GM20431 (cell line): ENCODE measurements around the gene ST8SIA1.
"Not testable (repeated sequence)": the region's sequence is repeated elsewhere in the genome, so short reads cannot be mapped to it uniquely, and the experiment has no call there.

Experiments
- in situ Hi-C: fragments of 300-500 bp; cut with MseI, MboI; formaldehyde crosslinking; loops from one replicate; pipeline ENCODE4 v1.15.0; 2020; ENCODE audit warnings: low sequenced_read_pairs; ENCODE audit not compliant: unreplicated experiment

Gene ST8SIA1, protein sequence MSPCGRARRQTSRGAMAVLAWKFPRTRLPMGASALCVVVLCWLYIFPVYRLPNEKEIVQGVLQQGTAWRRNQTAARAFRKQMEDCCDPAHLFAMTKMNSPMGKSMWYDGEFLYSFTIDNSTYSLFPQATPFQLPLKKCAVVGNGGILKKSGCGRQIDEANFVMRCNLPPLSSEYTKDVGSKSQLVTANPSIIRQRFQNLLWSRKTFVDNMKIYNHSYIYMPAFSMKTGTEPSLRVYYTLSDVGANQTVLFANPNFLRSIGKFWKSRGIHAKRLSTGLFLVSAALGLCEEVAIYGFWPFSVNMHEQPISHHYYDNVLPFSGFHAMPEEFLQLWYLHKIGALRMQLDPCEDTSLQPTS

DNA sequence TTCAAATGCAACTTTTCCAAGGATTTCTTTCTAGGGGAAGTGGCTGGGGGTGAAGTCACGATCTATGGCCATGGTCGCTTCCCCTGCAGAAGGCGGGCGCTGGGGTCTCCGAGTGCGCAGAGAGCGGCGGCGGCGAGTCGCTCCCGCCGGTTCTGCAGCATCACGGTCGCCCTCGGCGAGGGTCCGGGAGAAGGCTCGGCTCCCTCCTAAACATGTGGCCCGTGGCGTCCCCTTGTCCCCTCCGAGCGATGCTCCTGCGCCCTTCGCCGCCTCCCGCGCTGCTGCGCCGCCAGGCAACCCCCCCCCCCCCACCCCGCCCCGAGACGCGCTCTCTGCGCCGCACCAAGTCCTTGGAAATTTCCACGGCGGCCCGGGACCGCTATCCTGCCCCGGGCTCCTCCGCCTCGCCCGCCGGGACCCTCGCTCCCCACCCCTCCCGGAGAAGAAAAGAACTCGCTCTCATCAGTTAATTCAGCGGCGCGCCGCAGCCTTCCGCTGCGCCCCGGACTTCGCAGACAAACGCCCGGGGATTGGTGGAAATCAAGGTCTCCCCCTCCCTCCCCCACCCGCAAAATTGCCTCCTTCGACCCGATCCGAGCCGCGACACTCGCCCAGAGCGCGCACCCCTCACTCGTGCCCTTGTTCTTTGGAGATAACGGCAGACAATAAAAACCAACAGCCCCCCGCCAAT, at the start of gene ST8SIA1:
TSS of gene ST8SIA1 (minus strand) at position 298 of the 691 bp plus-strand sequence. CDS start 475 bp downstream, outside the sequence.
- in situ Hi-C loops: no loop called here

DNA sequence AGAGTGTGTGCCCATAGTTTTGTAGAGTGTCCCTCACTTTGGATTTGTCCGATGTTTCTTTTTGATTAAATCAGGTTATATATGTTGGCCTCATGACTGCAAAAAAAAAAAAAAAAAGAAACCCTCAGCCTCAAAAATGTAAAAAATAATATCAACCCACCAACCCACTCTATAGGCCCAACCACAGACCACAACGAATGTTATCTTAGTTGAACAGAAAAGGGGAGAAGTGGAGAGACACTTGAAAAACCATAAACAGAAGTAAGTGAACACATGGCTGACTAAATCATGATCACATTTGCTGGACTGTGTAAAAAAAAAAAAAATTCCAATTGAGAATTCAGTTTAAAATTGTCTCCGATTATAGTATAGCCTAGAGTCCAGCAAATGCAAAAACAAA, 45.5 kb upstream of the ST8SIA1 start:
- in situ Hi-C loops: no loop called here

DNA sequence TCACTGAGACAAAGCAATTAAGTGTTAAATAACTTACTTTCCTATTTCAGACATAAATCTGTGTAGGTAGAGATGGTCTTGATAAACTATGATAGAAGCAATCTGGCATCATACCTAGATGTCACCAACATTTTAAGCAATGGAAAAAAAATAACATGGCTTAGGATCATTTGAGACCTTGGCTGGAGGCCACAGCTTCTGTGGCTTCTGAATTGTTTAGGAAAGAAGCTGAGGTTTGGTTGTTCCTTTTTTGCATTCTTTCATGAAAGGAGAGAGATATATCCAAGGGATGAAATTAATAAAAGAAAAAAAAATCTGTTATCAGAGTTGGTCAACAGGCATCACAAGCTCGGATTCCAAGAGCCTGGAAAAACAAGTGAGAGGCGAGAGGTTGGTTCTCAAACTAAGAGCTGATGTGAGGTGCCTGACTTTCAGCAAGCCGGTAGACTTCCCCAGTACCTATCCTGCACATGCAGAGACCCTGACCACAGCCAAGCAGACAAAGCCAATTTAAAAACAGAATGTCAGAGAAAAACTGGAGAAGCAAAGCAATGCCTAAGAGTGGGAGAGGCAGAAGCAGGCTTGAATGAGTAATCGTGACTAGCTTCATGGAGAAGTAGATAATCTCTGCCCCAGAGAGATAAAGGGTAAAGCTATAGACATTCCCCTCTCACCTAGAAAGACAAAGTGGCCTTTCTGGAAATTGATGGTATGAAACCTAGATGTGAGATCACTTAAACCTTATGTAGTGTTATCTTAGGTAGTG, 43.4 kb upstream of the ST8SIA1 start:
- in situ Hi-C loops: no loop called here

DNA sequence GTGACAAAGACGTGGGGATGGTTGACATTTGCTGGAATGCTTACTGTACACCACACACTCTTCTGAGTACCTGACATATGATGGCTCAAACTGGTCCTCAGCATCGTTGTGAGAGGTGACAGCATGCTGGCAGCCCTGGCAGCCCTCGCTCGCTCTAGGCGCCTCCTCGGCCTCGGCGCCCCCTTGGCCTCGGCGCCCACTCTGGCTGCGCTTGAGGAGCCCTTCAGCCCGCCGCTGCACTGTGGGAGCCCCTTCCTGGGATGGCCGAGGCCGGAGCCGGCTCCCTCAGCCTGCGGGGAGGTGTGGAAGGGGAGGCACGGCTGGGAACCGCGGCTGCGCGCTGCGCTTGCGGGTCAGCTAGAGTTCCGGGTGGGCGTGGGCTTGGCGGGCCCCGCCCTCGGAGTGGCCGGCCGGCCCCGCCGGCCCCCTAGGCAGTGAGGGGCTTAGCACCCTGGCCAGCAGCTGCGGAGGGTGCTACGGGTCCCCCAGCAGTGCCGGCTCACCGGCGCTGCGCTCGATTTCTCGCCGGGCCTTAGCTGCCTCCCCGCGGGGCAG, 42.2 kb upstream of the ST8SIA1 start:
- in situ Hi-C loops: not testable (repeated sequence)

DNA sequence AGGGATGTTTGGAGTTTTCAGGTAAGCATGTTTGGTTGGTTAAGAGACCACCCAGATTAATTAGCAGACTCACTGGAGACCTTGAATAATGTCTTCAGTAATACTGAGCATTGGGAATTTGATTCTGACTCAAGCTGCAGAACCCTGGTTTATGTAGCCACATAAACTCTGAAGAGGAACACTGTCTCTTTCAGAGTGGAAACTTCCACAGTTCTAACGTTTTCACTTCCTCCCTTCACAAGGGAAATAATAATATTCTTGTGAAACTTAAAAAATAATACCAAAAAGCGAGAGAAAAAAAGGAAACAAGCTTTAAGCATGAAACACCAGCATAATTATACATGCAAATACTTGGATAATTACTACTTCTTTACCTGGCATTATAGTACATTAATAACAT, 40.0 kb upstream of the ST8SIA1 start:
- in situ Hi-C loops: no loop called here

DNA sequence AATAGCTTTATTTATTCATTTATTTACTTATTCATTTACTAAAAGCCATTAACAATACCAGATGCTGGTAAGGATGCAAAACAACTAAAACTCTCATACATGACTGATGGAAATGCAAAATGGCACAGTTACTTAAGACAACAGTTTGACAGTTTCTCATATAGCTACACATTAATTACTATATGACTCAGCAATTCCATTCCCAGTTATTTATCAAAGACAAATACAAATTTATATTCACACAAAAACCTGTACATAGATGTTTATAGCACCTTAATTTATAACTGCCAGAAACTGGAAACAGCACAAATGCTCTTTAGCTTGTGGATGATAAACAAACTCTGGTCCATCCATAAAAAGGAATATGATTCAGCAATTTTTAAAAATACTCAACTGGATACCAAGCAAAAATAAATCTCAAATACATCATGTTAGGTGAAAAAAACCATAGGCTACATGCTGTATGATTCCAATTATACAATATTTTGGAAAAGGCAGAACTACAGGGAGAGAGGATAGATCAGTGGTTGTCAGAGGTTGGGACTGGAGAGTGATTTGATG, 37.9 kb upstream of the ST8SIA1 start:
- in situ Hi-C loops: no loop called here

DNA sequence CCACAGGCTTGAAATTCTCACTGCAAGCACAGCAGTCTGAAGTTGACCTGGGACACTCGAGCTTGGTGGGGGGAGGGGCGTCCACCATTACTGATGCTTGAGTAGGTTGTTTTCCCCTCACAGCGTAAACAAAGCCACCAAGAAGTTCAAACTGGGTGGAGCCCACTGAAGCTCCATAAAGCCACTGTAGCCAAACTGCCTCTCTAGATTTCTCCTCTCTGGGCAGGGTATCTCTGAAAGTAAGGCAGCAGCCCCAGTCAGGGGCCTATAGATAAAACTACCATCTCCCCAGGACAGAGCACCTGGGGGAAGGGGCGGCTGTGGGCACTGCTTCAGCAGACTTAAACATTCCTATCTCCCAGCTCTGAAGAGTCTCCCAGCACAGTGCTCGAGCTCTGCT, 31.7 kb upstream of the ST8SIA1 start:
- in situ Hi-C loops: no loop called here

DNA sequence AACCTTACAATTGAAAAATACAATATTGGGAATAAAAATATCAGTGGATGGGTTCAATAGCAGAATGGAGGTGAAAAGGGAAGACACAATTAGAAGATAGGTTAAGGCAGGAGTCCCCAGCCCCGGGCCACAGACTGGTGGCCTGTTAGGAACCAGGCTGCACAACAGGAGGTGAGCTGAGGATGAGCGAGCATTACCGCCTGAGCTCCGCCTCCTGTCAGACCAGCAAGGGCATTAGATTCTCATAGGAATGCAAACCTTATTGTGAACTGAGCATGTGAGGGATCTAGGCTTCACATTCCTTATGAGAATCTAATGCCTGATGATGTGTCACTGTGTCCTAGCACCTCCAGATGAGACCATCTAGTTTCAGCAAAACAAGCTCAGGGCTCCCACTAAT, 27.3 kb upstream of the ST8SIA1 start:
- in situ Hi-C loops: no loop called here

DNA sequence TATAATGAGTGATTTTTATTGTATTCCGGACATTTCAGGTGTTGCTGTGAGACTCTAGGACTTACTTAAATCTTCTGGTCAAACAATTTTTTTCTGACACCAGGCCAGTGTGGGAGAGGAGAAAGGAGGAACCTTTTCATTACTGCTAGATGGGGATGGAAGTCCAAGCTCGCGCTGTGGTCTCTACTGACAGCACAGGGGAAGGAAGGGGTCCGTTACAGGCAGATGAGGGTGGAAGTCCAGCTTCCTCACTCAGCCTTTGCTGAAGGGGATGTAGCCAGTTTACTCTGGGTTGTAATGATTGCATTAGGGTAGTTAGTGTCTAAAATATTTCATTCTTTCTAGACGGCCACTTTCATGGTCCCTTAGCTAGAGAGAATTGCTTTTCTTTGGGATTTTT, 26.3 kb upstream of the ST8SIA1 start:
- in situ Hi-C loops: no loop called here

DNA sequence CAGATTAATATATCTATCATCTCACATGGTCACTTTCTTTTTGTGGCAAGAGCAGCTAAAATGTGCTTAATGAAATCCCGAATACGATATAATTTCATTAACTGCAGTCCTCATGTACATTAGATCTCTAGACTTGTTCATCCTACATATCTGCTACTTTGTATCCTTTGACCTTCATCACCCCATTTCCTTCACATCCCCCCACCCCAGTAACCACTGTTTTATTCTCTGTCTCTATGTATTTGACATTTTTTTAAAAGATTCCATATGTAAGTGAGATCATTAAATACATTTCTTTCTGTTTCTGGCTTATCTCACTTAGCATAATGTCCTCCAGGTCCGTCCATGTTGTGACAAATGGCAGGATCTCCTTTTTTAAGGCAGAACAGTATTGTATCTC, 23.0 kb upstream of the ST8SIA1 start:
- in situ Hi-C loops: no loop called here

DNA sequence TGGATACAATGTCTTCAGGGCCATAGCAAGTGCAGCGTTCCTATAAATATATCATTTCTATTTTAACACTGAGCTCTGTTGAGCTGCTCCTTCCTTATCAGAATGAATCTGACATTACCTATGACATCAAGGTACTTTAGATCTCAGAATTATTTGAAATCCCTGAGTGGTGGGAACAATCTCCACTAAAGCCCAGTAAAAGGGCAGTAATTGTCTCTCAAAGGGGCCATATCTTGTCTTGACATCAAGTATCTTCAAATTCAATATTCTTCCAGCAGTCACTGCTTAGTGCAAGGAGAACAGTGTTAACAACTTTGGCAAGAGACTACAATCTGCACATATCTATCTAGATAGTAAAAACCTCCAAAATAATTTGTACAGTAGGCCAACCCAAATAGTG, 21.7 kb upstream of the ST8SIA1 start:
- in situ Hi-C loops: no loop called here

DNA sequence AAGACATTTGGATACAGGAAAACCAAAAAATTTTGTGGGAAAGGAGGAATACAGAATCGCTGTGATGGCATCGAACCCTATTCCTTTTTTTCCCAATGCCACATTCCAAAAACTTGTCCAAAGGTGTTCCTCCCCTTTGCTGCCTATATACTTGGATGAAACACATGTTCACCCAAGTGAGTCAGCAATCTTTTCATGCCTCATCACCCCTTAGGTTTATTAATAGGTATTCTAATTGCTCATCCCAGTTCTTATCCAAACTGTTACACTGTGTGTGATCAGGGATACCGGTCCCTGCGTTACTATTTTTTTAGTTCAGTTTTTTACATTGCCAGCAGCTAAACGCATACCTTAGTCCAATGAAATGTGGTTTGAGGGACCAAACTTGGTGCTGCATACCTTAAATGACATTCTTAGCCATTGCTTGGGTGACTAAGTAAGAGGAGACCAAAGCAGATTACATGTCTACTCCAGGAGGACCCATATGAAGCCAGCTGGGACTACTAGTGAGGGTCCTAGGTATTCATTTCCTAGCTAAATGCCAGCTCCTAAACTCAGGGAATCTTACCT, 20.6 kb upstream of the ST8SIA1 start:
- in situ Hi-C loops: no loop called here

DNA sequence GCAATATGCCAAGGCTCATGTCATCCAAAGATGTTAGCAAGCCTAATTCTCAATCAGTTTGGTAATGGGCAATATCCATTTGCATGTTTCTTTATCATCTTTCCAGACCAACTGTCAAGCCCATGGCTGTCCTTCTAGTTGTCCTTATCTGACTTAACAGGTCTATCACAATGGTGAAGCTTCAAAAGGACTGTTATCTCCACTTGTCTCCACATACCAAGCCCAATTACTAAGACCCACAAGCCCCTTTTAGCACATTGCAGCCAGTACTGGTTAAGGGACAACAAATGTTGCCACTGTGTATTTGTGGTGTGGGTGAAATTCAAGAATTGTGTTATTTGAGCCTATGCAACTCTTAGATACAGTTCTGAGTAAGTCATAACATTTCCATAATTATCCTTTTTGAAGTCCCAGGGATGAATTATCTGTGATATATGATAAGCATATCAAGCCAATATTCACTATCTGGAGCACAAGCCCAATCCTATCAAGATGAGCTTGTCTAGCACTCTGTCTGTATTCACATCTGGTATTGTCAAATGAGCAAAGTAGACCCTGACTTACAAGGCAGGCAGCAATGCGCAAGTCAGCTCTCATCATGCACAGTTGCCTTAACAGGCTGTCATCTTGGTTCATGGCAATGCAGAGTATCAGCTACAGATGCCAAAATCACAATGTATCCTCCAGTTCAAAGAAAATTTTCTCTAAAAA, 19.3 kb upstream of the ST8SIA1 start:
- in situ Hi-C loops: no loop called here

DNA sequence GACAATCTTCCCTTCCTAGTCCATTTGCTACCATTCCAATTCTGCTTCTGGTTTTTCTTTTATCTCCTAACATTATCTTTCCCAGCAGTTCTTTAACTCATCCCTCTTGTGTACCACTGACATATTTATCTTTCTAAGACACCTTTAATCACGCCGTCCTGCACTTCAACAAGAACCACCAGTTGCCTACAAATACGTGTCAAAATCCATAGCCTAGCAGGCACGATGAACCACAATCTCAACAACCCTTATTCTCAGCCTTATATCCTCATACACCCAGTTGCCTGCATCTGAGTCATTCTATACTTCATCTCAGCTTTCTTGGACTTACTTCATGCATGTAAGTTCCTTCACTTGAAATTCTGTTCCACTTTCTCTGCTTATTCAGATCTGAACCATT, 16.4 kb upstream of the ST8SIA1 start:
- in situ Hi-C loops: no loop called here

DNA sequence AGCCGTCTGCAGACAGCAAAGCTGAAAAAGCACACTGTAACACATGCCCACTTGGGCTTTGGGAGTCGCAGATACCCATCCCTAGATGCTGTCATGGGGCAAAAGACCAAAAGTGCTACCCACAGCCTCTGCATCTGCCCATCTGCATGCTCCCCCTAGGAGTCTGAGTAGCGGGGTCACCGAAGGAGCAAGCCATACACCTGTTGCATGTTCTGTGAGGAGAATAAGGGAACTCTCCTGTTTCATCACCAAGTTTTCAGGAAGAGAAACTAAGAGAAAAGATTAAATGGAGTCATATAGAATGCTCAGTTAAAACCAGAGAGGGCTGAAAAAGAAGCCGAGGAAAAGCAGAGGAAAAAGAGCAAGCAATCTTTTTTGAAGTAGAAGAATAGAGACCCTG, 13.7 kb upstream of the ST8SIA1 start:
- in situ Hi-C loops: no loop called here

DNA sequence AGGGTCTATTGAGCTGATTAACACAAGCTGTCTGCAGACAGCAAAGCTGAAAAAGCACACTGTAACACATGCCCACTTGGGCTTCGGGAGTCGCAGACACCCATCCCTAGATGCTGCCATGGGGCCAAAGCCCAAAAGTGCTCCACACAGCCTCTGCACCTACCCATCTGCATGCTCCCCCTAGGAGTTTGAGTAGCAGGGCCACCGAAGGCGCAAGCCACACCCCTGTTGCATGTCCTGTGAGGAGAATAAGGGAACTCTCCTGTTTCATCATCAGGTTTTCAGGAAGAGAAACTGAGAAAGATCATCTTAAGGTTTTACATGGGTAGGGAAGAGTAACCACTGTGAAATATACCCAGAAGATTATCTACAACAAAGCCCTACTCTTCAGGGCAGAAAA, 5.6 kb upstream of the ST8SIA1 start:
- in situ Hi-C loops: no loop called here

DNA sequence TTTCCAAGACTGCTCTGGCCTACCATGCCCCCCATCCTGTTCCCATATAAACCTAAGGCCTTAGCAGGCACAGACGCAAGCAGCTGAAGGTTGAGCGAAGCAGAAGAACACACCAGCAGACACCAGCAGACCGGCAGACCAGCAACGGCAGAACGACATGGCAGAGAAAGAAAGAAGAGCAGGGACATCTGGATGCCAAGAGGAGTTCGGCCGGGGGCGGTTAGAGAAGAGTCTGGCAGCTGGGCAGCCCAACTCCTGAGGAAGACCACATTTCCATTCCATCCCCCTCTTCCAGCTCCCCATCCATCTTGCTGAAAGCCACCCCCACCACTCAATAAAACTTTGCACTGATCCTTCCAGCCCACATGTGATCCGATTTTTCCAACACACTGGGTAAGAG, 5.2 kb upstream of the ST8SIA1 start:
- in situ Hi-C loops: no loop called here

DNA sequence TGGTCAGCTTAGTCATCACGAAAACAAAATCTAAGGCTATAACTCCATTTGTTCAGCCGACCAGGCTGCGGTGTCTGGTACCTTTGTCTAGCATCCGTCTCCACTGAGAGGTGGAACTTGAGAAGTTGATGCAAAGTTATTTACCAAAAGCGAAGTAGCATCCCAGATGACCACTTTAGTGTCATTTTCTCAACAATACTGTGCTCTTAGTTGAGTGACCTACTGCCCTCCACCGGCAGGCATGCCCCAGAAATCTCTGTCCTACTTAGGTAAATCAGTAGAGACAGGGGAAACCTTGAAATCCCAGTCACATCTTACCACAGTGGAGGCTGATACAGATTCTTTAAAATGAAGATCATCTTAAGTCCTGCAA, 1.3 kb upstream of the ST8SIA1 start:
- in situ Hi-C loops: no loop called here

DNA sequence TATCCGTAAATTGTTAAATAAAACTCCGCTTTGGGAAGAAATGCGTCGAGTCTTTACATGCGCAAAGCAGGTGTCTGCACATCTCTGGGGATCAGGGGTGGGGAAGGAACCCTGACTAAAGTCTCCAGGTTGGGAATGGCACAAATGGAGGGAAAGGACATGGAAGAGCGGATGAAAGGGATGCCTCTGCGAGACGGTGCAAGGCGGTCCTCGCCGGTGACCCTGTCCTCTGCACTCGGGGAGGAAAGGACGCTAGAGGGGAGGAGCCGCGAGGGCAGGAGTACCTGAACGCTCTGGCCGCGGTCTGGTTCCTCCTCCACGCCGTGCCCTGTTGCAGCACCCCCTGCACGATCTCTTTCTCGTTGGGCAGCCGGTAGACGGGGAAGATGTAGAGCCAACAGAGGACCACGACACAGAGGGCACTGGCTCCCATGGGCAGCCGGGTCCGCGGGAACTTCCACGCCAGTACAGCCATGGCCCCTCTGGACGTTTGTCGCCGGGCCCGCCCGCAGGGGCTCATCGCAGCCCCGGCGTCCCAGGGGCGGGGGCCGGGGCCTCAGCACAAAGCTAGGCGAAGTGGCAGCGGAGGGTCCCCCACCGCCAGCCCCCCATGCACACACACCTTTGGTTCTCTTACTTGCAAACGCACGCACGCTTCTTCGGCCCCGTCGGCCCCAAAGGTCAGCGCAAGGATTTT, 646 bp downstream of the ST8SIA1 start:
- in situ Hi-C loops: no loop called here
